ENCODE data around the gene VPS52. TPM values are rescaled to one million over a fixed set of nuclear protein-coding genes. Genes with fewer than 3 reads are reported as not detected.

Gene VPS52
- total RNA-seq, 6 donors from 2014 or later = 30.1 to 170 (median 45.8) TPM

- no peak overlapping the region for H3K4me3 ChIP-seq
- DNase-seq = peak in 1 of 2 donors; percentile 65
- ATAC-seq (ENCODE audit: low FRiP score in 2 of 2) = no peak
- 77 to 93% methylated on average over 3 to 15 of the region's 16 CpGs for WGBS, 2 donors
- H3K27ac ChIP-seq = no peak overlapping the region
- H3K36me3 ChIP-seq = peaks cover 9 to 54% (median 38%) of the 10 kb centered on the region in 4 donors
- TF ChIP-seq EP300 (IDR thresholded peaks at IDR 0.05) = no peak
- TF ChIP-seq POLR2A (IDR thresholded peaks at IDR 0.05) = no peak
- H3K4me1 ChIP-seq = peaks cover 13 to 49% (median 17%) of the 10 kb centered on the region in 4 donors
- no peaks in the 10 kb centered on the region for H3K27me3 ChIP-seq
- no peaks in the 10 kb centered on the region for H3K9me3 ChIP-seq
Measured at GRCh38 chr6:33304216-33304615, 32.5 kb upstream of the VPS52 start.

GRCh38 chr6:33301877-33302276 lies 30.2 kb upstream of the VPS52 start:
- no peaks in the 10 kb centered on the region for H3K27me3 ChIP-seq
- H3K36me3 ChIP-seq = peaks cover 9 to 42% (median 38%) of the 10 kb centered on the region in 4 donors
- TF ChIP-seq POLR2AphosphoS5 (IDR thresholded peaks at IDR 0.05) (no peak), EP300 (IDR thresholded peaks at IDR 0.05) (no peak), CTCF (IDR thresholded peaks at IDR 0.05) (no peak), POLR2A (IDR thresholded peaks at IDR 0.05) (no peak)
- H3K27ac ChIP-seq = no peak overlapping the region
- H3K4me1 ChIP-seq = peaks cover 20 to 61% (median 25%) of the 10 kb centered on the region in 4 donors
- no peak for DNase-seq
- no peaks in the 10 kb centered on the region for H3K9me3 ChIP-seq
- ATAC-seq (ENCODE audit: low FRiP score in 2 of 2) = no peak
- WGBS, 2 donors = 89 to 95% methylated on average over 3 of the region's 3 CpGs
- H3K4me3 ChIP-seq = no peak overlapping the region

GRCh38 chr6:33299237-33299944 lies 27.7 kb upstream of the VPS52 start:
- Histone ChIP-seq H3K27me3 (no peaks in the 10 kb centered on the region), H3K9me3 (no peaks in the 10 kb centered on the region), H3K36me3 (peaks cover 7 to 51% (median 39%) of the 10 kb centered on the region in 4 donors), H3K4me3 (peak overlapping the region; percentile 79 to 95 (median 88)), H3K27ac (peak overlapping the region; percentile 90 to 97 (median 97)), H3K4me1 (peaks cover 24 to 57% (median 29%) of the 10 kb centered on the region in 4 donors)
- WGBS, 2 donors = 0% methylated on average over 8 to 43 of the region's 54 CpGs
- TF ChIP-seq EP300 (IDR thresholded peaks at IDR 0.05) (peak in 1 of 4 donors; percentile 34), CTCF (IDR thresholded peaks at IDR 0.05) (peak; percentile 65 to 84 (median 80)), POLR2AphosphoS5 (IDR thresholded peaks at IDR 0.05) (peak; percentile 86 to 90), POLR2A (IDR thresholded peaks at IDR 0.05) (peak in 3 of 4 donors; percentile 37 to 87 (median 49))
- ATAC-seq (ENCODE audit: low FRiP score in 2 of 2) = peak; percentile 88
- DNase-seq = peak; percentile 95 to 97

- peak within 1 kb of the TSS; percentile 79 to 95 (median 88) for H3K4me3 ChIP-seq
- H3K27me3 ChIP-seq = no peaks in the 10 kb centered on the region
- no peaks in the 10 kb centered on the region for H3K9me3 ChIP-seq
- no peak for TF ChIP-seq CTCF (IDR thresholded peaks at IDR 0.05)
- TF ChIP-seq POLR2A (IDR thresholded peaks at IDR 0.05) = peak in 2 of 4 donors; percentile 16 to 40
- DNase-seq = peak; percentile 89 to 95
- ATAC-seq (ENCODE audit: low FRiP score in 2 of 2) = peak; percentile 83 to 91
- H3K27ac ChIP-seq = peak within 1 kb of the TSS; percentile 90 to 97 (median 97)
- peaks cover 4 to 51% (median 38%) of the 10 kb centered on the region in 4 donors for H3K36me3 ChIP-seq
- peaks cover 24 to 51% (median 29%) of the 10 kb centered on the region in 4 donors for H3K4me1 ChIP-seq
- WGBS, 2 donors = 0 to 1% methylated on average over 4 to 31 of the region's 34 CpGs
Measured at GRCh38 chr6:33298773-33299236, 27.1 kb upstream of the VPS52 start, which contains the start of gene RGL2. Gene RGL2 (minus strand): TSS chr6:33298942. CDS start chr6:33298610, 332 bp downstream.

GRCh38 chr6:33297956-33298772 lies 26.5 kb upstream of the VPS52 start:
- Histone ChIP-seq H3K36me3 (peaks cover 6 to 51% (median 38%) of the 10 kb centered on the region in 4 donors), H3K4me3 (peak overlapping the region; percentile 79 to 95 (median 88)), H3K27me3 (no peaks in the 10 kb centered on the region), H3K27ac (peak overlapping the region; percentile 90 to 97 (median 97)), H3K9me3 (no peaks in the 10 kb centered on the region), H3K4me1 (peaks cover 24 to 48% (median 29%) of the 10 kb centered on the region in 4 donors)
- ATAC-seq (ENCODE audit: low FRiP score in 2 of 2) (peak; percentile 74 to 84), DNase-seq (peak; percentile 84 to 88)
- WGBS, 2 donors = 1 to 2% methylated on average over 29 to 38 of the region's 42 CpGs
- TF ChIP-seq POLR2A (IDR thresholded peaks at IDR 0.05) = peak in 3 of 4 donors; percentile 28 to 66 (median 56)
- peak; percentile 55 to 80 for TF ChIP-seq POLR2AphosphoS5 (IDR thresholded peaks at IDR 0.05)
- no peak for TF ChIP-seq CTCF (IDR thresholded peaks at IDR 0.05)
